ENCODE data around the gene HMX1.
A peak's percentile ranks its signal among the peaks of the same experiment; 100 is the strongest.

HMX1 gene

GRCh38 chr4:8904041-8904501 lies 32.4 kb upstream of the HMX1 start:
- peaks cover 11 to 36% (median 28%) of the 10 kb centered on the region in 5 donors for H3K27me3 ChIP-seq (ENCODE audit: control insufficient read depth in 5 of 5, insufficient read depth in 4 of 5, low read length in 5 of 5)
- no peak overlapping the region for H3K27ac ChIP-seq (ENCODE audit: low read depth, low read length)
- no peaks in the 10 kb centered on the region for H3K4me1 ChIP-seq (ENCODE audit: control insufficient read depth in 5 of 5, insufficient read depth in 5 of 5, low read length in 5 of 5)
- no peaks in the 10 kb centered on the region for H3K36me3 ChIP-seq (ENCODE audit: control insufficient read depth in 5 of 5, insufficient read depth in 5 of 5, low read length in 5 of 5)
- H3K9me3 ChIP-seq (ENCODE audit: control insufficient read depth in 5 of 5, low read length in 5 of 5), result peaks cover 6 to 36% (median 27%) of the 10 kb centered on the region in 5 donors
- H3K9ac ChIP-seq (ENCODE audit: low read length in 5 of 5), result no peak overlapping the region
- H3K4me3 ChIP-seq (ENCODE audit: low read depth in 1 of 5, low read length in 5 of 5), result no peak overlapping the region

- H3K27me3 ChIP-seq (ENCODE audit: control insufficient read depth in 5 of 5, insufficient read depth in 4 of 5, low read length in 5 of 5), result peaks cover 12 to 32% (median 28%) of the 10 kb centered on the region in 5 donors
- H3K4me3 ChIP-seq (ENCODE audit: low read depth in 1 of 5, low read length in 5 of 5), result peak overlapping the region in 2 of 5 donors; percentile 26 to 38
- no peaks in the 10 kb centered on the region for H3K36me3 ChIP-seq (ENCODE audit: control insufficient read depth in 5 of 5, insufficient read depth in 5 of 5, low read length in 5 of 5)
Measured at GRCh38 chr4:8901335-8901734, 29.7 kb upstream of the HMX1 start.

GRCh38 chr4:8900588-8900987 lies 28.9 kb upstream of the HMX1 start:
- Histone ChIP-seq H3K4me3 (ENCODE audit: low read depth in 1 of 5, low read length in 5 of 5) (peak overlapping the region in 1 of 5 donors; percentile 26), H3K4me1 (ENCODE audit: control insufficient read depth in 5 of 5, insufficient read depth in 5 of 5, low read length in 5 of 5) (peaks cover 0 to 12% (median 6%) of the 10 kb centered on the region in 5 donors), H3K36me3 (ENCODE audit: control insufficient read depth in 5 of 5, insufficient read depth in 5 of 5, low read length in 5 of 5) (no peaks in the 10 kb centered on the region), H3K27me3 (ENCODE audit: control insufficient read depth in 5 of 5, insufficient read depth in 4 of 5, low read length in 5 of 5) (peaks cover 14 to 35% (median 28%) of the 10 kb centered on the region in 5 donors), H3K9ac (ENCODE audit: low read length in 5 of 5) (no peak overlapping the region), H3K9me3 (ENCODE audit: control insufficient read depth in 5 of 5, low read length in 5 of 5) (peaks cover 6 to 36% (median 27%) of the 10 kb centered on the region in 5 donors), H3K27ac (ENCODE audit: low read depth, low read length) (no peak overlapping the region)

More at GRCh38 chr4:8901335-8901734, 29.7 kb upstream of the HMX1 start:
- H3K4me1 ChIP-seq (ENCODE audit: control insufficient read depth in 5 of 5, insufficient read depth in 5 of 5, low read length in 5 of 5), result peaks cover 0 to 12% (median 6%) of the 10 kb centered on the region in 5 donors
- peaks cover 6 to 36% (median 27%) of the 10 kb centered on the region in 5 donors for H3K9me3 ChIP-seq (ENCODE audit: control insufficient read depth in 5 of 5, low read length in 5 of 5)
- H3K27ac ChIP-seq (ENCODE audit: low read depth, low read length), result no peak overlapping the region
- no peak overlapping the region for H3K9ac ChIP-seq (ENCODE audit: low read length in 5 of 5)

- no peak overlapping the region for H3K9ac ChIP-seq (ENCODE audit: low read length in 5 of 5)
- H3K36me3 ChIP-seq (ENCODE audit: control insufficient read depth in 5 of 5, insufficient read depth in 5 of 5, low read length in 5 of 5), result no peaks in the 10 kb centered on the region
- H3K27ac ChIP-seq (ENCODE audit: low read depth, low read length), result no peak overlapping the region
- no peak overlapping the region for H3K4me3 ChIP-seq (ENCODE audit: low read depth in 1 of 5, low read length in 5 of 5)
- H3K27me3 ChIP-seq (ENCODE audit: control insufficient read depth in 5 of 5, insufficient read depth in 4 of 5, low read length in 5 of 5), result peaks cover 20 to 42% (median 36%) of the 10 kb centered on the region in 5 donors
- H3K9me3 ChIP-seq (ENCODE audit: control insufficient read depth in 5 of 5, low read length in 5 of 5), result peaks cover 6 to 34% (median 25%) of the 10 kb centered on the region in 5 donors
- peaks cover 0 to 12% (median 6%) of the 10 kb centered on the region in 5 donors for H3K4me1 ChIP-seq (ENCODE audit: control insufficient read depth in 5 of 5, insufficient read depth in 5 of 5, low read length in 5 of 5)
Measured at GRCh38 chr4:8898419-8898818, 26.8 kb upstream of the HMX1 start.

GRCh38 chr4:8897251-8898167 lies 25.9 kb upstream of the HMX1 start:
- H3K9ac ChIP-seq (ENCODE audit: low read length in 5 of 5), result no peak overlapping the region
- H3K4me1 ChIP-seq (ENCODE audit: control insufficient read depth in 5 of 5, insufficient read depth in 5 of 5, low read length in 5 of 5), result peaks cover 0 to 12% (median 6%) of the 10 kb centered on the region in 5 donors
- H3K27ac ChIP-seq (ENCODE audit: low read depth, low read length), result no peak overlapping the region
- peaks cover 22 to 46% (median 39%) of the 10 kb centered on the region in 5 donors for H3K27me3 ChIP-seq (ENCODE audit: control insufficient read depth in 5 of 5, insufficient read depth in 4 of 5, low read length in 5 of 5)
- no peak overlapping the region for H3K4me3 ChIP-seq (ENCODE audit: low read depth in 1 of 5, low read length in 5 of 5)
- no peaks in the 10 kb centered on the region for H3K36me3 ChIP-seq (ENCODE audit: control insufficient read depth in 5 of 5, insufficient read depth in 5 of 5, low read length in 5 of 5)
- peaks cover 6 to 29% (median 24%) of the 10 kb centered on the region in 5 donors for H3K9me3 ChIP-seq (ENCODE audit: control insufficient read depth in 5 of 5, low read length in 5 of 5)

- H3K4me1 ChIP-seq (ENCODE audit: control insufficient read depth in 5 of 5, insufficient read depth in 5 of 5, low read length in 5 of 5), result peaks cover 0 to 12% (median 6%) of the 10 kb centered on the region in 5 donors
- H3K9ac ChIP-seq (ENCODE audit: low read length in 5 of 5), result no peak overlapping the region
- H3K36me3 ChIP-seq (ENCODE audit: control insufficient read depth in 5 of 5, insufficient read depth in 5 of 5, low read length in 5 of 5), result no peaks in the 10 kb centered on the region
- no peak overlapping the region for H3K27ac ChIP-seq (ENCODE audit: low read depth, low read length)
- H3K9me3 ChIP-seq (ENCODE audit: control insufficient read depth in 5 of 5, low read length in 5 of 5), result peaks cover 2 to 20% (median 15%) of the 10 kb centered on the region in 5 donors
- no peak overlapping the region for H3K4me3 ChIP-seq (ENCODE audit: low read depth in 1 of 5, low read length in 5 of 5)
- peaks cover 28 to 53% (median 44%) of the 10 kb centered on the region in 5 donors for H3K27me3 ChIP-seq (ENCODE audit: control insufficient read depth in 5 of 5, insufficient read depth in 4 of 5, low read length in 5 of 5)
Measured at GRCh38 chr4:8896506-8896905, 24.9 kb upstream of the HMX1 start.

GRCh38 chr4:8896071-8896470 lies 24.4 kb upstream of the HMX1 start:
- H3K27ac ChIP-seq (ENCODE audit: low read depth, low read length), result no peak overlapping the region
- peaks cover 31 to 57% (median 48%) of the 10 kb centered on the region in 5 donors for H3K27me3 ChIP-seq (ENCODE audit: control insufficient read depth in 5 of 5, insufficient read depth in 4 of 5, low read length in 5 of 5)

GRCh38 chr4:8895295-8895694 lies 23.7 kb upstream of the HMX1 start:
- no peaks in the 10 kb centered on the region for H3K36me3 ChIP-seq (ENCODE audit: control insufficient read depth in 5 of 5, insufficient read depth in 5 of 5, low read length in 5 of 5)
- peaks cover 0 to 8% (median 3%) of the 10 kb centered on the region in 5 donors for H3K9me3 ChIP-seq (ENCODE audit: control insufficient read depth in 5 of 5, low read length in 5 of 5)
- H3K4me3 ChIP-seq (ENCODE audit: low read depth in 1 of 5, low read length in 5 of 5), result no peak overlapping the region
- H3K4me1 ChIP-seq (ENCODE audit: control insufficient read depth in 5 of 5, insufficient read depth in 5 of 5, low read length in 5 of 5), result peaks cover 0 to 12% (median 6%) of the 10 kb centered on the region in 5 donors
- no peak overlapping the region for H3K9ac ChIP-seq (ENCODE audit: low read length in 5 of 5)
- peaks cover 34 to 64% (median 54%) of the 10 kb centered on the region in 5 donors for H3K27me3 ChIP-seq (ENCODE audit: control insufficient read depth in 5 of 5, insufficient read depth in 4 of 5, low read length in 5 of 5)
- no peak overlapping the region for H3K27ac ChIP-seq (ENCODE audit: low read depth, low read length)

More at GRCh38 chr4:8896071-8896470, 24.4 kb upstream of the HMX1 start:
- Histone ChIP-seq H3K36me3 (ENCODE audit: control insufficient read depth in 5 of 5, insufficient read depth in 5 of 5, low read length in 5 of 5) (no peaks in the 10 kb centered on the region), H3K4me3 (ENCODE audit: low read depth in 1 of 5, low read length in 5 of 5) (no peak overlapping the region), H3K9ac (ENCODE audit: low read length in 5 of 5) (no peak overlapping the region), H3K9me3 (ENCODE audit: control insufficient read depth in 5 of 5, low read length in 5 of 5) (peaks cover 0 to 16% (median 10%) of the 10 kb centered on the region in 5 donors), H3K4me1 (ENCODE audit: control insufficient read depth in 5 of 5, insufficient read depth in 5 of 5, low read length in 5 of 5) (peaks cover 0 to 12% (median 6%) of the 10 kb centered on the region in 5 donors)

- Histone ChIP-seq H3K9ac (ENCODE audit: low read length in 5 of 5) (no peak overlapping the region), H3K4me3 (ENCODE audit: low read depth in 1 of 5, low read length in 5 of 5) (no peak overlapping the region), H3K36me3 (ENCODE audit: control insufficient read depth in 5 of 5, insufficient read depth in 5 of 5, low read length in 5 of 5) (no peaks in the 10 kb centered on the region), H3K27me3 (ENCODE audit: control insufficient read depth in 5 of 5, insufficient read depth in 4 of 5, low read length in 5 of 5) (peaks cover 38 to 66% (median 59%) of the 10 kb centered on the region in 5 donors), H3K27ac (ENCODE audit: low read depth, low read length) (no peak overlapping the region), H3K4me1 (ENCODE audit: control insufficient read depth in 5 of 5, insufficient read depth in 5 of 5, low read length in 5 of 5) (peaks cover 0 to 12% (median 6%) of the 10 kb centered on the region in 5 donors), H3K9me3 (ENCODE audit: control insufficient read depth in 5 of 5, low read length in 5 of 5) (no peaks in the 10 kb centered on the region)
Measured at GRCh38 chr4:8894424-8894816, 22.8 kb upstream of the HMX1 start.

All from subcutaneous abdominal adipose tissue (tissue), 5 donors.